ENCODE results near the gene UQCR11.
"Not testable (repeated sequence)": the region's sequence is repeated elsewhere in the genome, so short reads cannot be mapped to it uniquely, and the experiment has no call there.

The UQCR11 gene

DNA sequence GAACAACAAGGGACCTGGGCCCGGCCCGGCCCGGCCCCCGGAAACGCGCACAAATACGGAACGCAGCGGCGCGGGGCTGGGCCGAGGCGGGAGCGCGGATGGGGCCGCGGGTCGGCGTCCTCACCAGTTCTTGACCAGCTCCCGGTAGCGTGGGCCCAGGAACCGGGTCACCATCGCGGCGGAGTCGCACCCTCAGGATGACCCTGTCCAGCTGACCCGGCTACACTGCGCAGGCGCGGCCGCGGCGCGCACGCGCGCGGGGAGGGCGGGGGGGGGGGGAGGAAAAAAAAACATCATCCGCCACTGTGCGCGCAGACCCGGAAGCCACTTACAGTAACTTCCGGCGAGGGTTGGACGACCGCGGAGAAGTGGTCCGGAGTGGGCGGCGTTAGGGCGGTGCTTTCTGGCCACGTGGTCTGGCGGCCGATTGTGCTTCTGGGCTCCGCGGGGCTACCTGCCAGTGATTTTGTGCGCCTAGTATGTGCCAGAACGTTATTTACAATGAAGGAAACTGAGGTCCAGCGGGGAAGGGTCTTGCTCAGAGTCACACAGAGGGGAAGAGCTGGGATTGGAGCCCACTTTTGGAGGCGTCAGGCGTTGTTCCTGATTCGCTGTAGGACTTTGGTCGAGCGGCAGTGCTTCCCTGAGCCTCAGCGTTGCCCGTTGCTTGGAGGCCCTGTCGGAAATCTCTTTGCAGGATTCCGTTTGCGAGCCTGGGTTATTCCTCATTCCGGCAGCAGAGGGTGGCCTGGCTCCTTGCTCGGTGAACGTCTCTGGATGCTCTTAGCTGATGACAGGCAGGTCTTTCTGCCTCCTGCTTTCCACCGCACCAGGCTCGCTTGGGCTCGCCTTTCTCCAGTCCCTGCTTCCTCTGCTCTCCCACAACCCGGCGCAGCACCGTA is at the start of gene UQCR11:
TSS of gene UQCR11 (minus strand) at position 227 of the 902 bp plus-strand sequence. CDS start at position 174, 53 bp downstream.
- peak; percentile 95 for DNase-seq

- no peak for DNase-seq
These were observed 49.0 kb upstream of the UQCR11 start for GRCh38 chr19:1654178-1654792.

DNA sequence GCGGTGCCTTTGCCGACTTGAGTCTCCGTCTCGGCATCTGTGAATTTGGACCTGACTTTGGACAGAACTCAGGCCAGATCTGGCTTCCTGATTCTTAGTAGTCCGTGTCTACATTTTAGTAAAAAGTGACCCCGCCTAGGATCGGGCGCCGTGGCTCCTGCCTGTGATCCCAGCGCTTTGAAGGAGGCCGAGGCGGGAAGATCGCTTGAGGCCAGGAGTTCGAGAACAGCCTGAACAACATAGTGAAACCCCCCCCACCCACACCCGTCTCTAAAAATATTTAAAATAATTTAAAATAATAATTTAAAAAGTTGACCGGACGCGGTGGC is 48.0 kb upstream of the UQCR11 start:
- no peak for DNase-seq

GRCh38 chr19:1652471-1653299 is 47.4 kb upstream of the UQCR11 start, which contains the start of gene TCF3:
TCF3 (minus strand) TSS chr19:1652615; CDS start chr19:1650248, 2,367 bp downstream.
- DNase-seq, result peak; percentile 94

DNA sequence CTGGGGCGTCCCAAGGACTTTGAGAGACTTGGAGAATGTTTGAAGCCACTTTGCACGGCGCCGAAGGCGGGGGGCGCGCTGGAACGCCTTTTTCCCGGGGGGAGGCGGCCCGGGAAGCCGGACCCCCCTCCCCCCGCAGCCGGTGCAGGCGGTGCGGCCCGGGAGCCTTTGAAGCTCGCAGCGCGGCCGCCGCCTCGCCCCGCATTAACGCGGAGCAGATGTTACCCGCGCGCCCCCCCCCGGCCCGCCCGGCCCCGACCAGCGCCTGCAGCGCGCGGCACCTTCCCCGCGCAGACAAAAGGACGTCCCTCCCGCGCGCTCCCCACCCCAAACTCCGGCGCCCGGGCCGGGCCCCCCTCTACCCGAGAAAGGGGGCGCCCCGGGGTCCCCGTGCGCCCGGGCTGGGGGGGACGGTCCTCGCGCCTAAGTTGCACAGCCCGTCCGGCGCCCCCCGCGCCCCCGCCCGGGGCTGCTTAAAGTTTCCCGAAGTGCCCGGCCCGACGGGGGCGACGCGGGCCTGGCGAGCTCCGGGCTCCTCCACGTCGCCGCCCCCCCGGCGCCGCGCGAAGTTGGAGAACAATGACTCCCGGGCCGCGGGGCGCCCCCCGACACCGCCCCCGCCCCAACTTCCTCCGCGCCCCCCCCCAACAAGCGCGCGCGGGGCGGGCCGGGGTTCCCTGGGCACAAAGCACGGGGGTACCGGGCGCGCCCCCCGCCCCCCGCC is 46.5 kb upstream of the UQCR11 start:
- no peak for DNase-seq

GRCh38 chr19:1650650-1651567 is 45.6 kb upstream of the UQCR11 start:
- no peak for DNase-seq

GRCh38 chr19:1649706-1650649 is 44.7 kb upstream of the UQCR11 start:
- no peak for DNase-seq

DNA sequence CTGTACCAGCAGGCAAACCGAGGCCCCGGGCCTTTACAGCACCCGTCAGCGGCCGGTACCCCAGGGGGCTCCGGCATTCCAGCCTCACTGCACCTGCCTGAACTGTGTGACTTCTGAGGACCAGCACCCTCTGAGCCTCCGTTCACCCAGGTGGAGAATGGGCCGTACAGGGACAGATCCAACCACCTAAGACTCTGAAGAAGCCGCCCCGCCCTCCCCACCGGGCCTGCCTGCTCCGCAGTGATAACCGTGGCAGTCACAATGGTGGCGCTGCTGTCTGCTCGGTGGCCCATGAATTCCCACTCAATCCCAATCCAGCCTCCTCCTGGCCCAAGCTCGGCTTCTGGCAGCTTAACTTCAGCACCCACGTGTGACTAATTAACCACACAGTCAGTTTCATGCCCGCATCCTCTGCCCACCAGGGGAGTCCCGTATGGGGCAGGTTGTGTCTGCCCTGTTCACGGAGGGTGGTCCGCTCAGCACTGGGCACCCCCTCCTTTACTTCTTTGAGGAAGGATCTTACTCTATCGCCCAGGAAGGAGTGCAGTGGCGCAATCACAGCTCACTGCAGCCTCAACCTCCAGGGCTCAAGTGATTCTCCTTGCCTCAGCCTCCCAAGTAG is 43.8 kb upstream of the UQCR11 start:
- no peak for DNase-seq

GRCh38 chr19:1648459-1648849 is 43.2 kb upstream of the UQCR11 start:
- no peak for DNase-seq

- DNase-seq, result no peak
These were observed 42.5 kb upstream of the UQCR11 start for GRCh38 chr19:1647501-1648458.

DNA sequence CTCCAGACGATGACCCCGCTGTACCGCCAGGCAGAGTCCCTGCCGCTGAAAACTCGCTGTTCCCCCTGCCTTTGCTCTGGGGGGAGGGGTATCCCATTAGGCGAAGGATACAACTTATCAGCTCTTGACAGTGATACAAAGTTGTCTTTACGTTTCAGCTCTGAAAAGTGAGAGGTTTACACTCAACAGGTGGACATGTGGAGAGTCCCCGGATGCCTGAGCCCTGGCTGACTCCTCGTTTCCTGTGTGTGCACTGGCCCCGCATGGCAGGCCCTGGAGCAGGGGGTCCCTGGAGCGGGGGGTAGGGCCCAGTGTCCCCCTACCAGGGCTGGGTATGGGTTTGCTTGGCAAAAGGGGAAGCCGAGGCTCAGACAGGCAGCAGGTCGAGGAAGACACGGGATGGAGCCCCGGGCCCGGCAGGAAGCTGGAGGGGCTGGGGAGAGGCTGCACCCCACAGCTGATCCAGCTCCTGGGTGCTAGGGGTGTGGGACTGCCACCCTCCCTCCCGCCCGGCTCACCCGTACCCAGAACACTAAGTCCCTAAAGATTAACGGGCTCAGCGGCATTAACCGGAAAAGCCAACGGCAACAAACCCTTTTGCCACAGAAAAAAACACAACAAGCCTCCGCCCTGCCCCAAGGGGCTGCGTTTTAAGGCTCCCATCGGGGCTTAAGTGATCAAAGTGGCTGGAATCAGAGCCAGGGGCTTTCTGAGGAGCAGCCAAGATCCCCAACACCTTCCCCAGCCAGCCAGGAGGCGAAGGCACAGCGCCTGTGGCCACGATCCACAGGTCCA is 41.6 kb upstream of the UQCR11 start:
- DNase-seq, result no peak

DNA sequence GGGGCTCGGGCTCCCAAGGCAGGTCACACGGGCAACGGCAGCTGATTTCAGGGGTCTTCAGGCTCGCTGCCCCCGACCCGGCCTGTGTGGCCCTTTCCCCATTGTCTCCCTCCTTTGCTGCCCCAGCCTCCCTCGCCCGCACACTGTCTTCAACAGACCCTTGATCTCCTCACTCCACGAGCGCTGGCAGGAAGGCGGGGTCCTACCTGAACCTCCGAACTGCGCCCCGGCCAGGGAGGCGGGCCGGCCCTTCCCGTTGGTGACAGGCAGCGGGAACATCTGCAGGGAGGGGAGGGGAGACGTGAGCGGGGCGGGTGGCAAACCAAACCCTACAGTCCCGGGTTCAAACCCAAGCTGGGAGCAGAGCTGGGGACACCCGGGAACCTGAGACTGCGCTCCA is 40.9 kb upstream of the UQCR11 start:
- no peak for DNase-seq

DNA sequence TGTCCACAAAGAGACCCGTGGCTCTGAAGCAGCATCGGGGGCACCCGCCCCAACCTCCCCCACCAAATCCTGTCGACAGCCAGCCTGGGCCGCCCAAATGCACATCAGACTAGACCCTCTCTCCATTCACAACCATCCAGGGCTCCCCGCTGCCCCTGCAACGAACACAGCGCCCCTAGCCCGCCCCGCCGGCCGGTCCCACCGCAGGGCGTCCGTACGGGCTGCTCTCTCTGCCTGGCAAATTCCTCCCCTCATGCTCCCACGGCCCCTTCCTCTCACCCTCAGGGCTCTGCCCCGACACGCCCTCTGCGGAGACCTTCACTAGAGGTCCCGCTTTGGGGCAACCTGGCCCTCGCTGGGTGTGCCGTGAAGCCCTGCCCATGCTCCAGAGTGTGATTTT is 40.0 kb upstream of the UQCR11 start:
- no peak for DNase-seq

DNA sequence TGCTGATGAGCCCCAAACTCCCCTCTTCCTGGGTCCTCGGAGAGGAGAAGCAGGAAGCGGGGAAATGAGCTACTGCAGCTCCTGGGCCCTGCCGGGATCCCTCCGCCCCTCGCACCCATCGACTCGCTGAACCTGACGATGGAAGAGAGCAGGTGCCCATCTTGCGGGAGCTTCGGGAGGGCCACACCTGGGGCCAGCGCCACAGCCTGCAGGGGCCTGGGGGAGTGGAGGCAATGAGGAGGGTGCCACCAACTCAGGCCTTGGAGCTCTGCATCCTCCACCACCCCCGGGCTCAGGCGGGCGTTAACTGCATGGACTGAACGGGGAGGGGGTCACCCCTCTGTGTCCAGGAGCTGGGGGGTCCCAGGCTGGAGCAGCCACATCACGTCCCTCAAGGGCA is 38.8 kb upstream of the UQCR11 start:
- no peak for DNase-seq

DNA sequence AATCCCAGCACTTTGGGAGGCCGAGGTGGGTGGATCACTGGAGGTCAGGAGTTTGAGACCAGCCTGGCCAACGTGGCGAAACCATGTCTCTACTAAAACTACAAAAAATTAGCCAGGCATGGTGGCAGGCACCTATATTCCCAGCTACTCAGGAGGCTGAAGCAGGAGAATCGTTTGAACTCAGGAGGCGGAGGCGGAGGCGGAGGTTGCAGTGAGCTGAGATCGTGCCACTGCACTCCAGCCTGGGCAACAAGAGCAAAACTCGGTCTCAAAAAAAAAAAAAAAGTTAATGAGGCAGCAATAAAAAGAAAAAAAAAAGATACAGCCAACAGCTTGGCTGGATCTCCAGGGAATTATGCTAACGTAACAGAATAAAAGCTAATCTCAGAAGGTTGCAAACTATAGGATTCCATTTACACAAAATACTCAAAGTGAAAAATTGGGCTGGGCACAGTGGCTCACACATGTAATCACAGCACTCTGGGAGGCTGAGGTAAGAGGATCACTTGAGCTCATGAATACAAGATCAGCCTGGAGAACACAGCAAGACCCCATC is 35.7 kb upstream of the UQCR11 start:
- not testable (repeated sequence) for DNase-seq

DNA sequence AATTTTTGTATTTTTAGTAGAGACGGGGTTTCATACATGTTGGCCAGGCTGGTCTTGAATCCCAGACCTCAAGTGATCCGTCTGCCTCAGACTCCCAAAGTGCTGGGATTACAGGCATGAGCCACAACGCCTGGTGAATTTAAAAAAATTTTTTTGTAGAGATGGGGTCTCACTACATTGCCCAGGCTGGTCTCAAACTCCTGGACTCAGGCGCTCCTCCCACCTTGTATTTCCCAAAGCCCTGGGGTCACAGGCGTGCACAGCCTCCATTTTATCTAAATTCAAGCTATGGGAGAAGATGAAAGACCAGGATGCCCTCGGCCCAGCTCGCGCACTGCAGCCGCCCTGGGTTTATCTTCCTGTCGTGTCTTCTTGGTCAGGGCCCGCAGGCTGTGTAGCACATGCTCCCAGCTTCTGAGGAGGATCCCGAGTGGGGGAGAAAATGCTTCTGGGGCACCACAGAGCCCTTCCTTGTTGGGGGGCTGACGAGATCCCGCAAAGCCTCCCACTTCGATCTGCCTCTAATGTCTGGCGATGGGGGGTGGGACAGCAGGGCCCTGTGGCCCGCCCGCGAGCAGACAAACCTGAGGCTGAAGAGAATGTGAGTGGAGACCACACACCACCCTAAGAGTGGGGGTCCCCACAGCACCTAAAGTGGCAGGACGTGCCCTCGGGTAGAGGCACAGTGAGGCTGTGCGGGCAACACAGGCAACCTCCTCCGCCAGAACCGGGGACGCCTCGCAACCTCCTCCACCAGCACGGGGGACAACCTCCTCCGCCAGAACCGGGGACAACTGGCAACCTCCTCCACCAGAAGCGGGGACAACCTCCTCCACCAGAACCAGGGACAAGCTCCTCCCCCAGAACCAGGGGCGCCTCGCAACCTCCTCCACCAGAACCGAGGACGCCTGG is 31.3 kb upstream of the UQCR11 start:
- no peak for DNase-seq

- no peak for DNase-seq
These were observed 29.6 kb upstream of the UQCR11 start for GRCh38 chr19:1634938-1635243.

Measured in NK-92 treated with Interleukin-12 subunit alpha and Interleukin-12 subunit beta, amount 100 ng/mL, for 24 hours (cell line).